RWPE1 (cell line): Measurements from ENCODE around the gene MSH5.

Experiments
- CTCF ChIA-PET: fragments of 350-600 bp; sonication (Branson Sonifier 250); formaldehyde crosslinking; extraction: SDS; loops from one replicate; lab custom pipeline; 2021; lab: Yijun Ruan, JAX
- POLR2A ChIA-PET: fragments of 400-600 bp; formaldehyde crosslinking; extraction: SDS; loops from one replicate; lab custom pipeline; 2020; ENCODE audit warnings: antibody characterized with exemption; ENCODE audit not compliant: low non-redundant PET; lab: Yijun Ruan, JAX
- DNase-seq: peaks from one replicate; pipeline ENCODE4 v3.0.0; 2012; ENCODE audit warnings: low spot score
- H3K27ac ChIP-seq: fragments of 450-650 bp; 2 replicates; pipeline ENCODE4 v1.5.1; 2017
- CTCF ChIP-seq: fragments of 450-650 bp; conservative IDR thresholded peaks from 2 replicates; pipeline ENCODE4 v1.5.1; 2017; ENCODE audit warnings: low read depth, mild to moderate bottlenecking

The MSH5 gene

GRCh38 chr6:31721351-31722020 lies 18.3 kb upstream of the MSH5 start, which contains the start of gene LY6G6C:
Gene LY6G6C, minus strand, starts transcription at chr6:31721746. Its CDS starts 67 bp downstream, at chr6:31721679.
- CTCF ChIA-PET: interaction anchor here (0.9 to 1.5 kb wide), 3 partner anchors 9 to 48 kb away, joined by 3 to 5 read pairs (median 3); no protein-coding TSS in a partner anchor
- POLR2A ChIA-PET: no interaction called here
- TF ChIP-seq CTCF: no peak
- no peak within 1 kb of the TSS for H3K27ac ChIP-seq
- no peak for DNase-seq

GRCh38 chr6:31722173-31722572 lies 17.6 kb upstream of the MSH5 start:
- CTCF ChIA-PET: interaction anchor here (0.9 to 1.5 kb wide), 3 partner anchors 10 to 48 kb away, joined by 3 to 5 read pairs (median 3); no protein-coding TSS in a partner anchor
- no peak for TF ChIP-seq CTCF

DNA sequence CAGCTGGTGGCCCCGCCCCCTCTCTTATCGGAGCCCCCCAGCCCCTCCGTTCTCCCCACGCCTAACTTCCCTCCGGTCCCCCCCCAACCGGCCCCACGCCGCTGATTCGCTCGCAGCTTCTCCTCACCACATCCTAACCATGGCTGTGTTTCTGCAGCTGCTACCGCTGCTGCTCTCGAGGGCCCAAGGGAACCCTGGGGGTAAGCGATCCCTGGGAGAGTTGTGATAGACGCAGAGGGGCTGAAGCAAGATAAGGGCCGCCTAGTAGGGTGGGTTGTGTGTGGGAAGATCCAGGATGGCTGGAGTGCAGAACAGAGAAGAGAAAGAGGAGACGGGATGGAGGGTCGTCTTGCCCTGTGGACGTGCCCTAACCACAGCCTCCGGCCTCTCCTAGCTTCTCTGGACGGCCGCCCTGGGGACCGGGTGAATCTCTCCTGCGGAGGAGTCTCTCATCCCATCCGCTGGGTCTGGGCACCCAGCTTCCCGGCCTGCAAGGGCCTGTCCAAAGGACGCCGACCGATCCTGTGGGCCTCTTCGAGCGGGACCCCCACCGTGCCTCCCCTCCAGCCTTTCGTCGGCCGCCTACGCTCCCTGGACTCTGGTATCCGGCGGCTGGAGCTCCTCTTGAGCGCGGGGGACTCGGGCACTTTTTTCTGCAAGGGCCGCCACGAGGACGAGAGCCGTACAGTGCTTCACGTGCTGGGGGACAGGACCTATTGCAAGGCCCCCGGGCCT lies 16.4 kb upstream of the MSH5 start, which contains the start of gene MPIG6B:
Gene MPIG6B, plus strand, starts transcription at position 129 of the 735 bp plus-strand sequence. Its CDS starts 11 bp downstream, at position 140.
- no peak for TF ChIP-seq CTCF
- ChIA-PET POLR2A (interaction anchor here (0.6 kb wide), 1 partner anchor 23 kb away, joined by 3 read pairs; no protein-coding TSS in a partner anchor), CTCF (interaction anchor here (0.6 to 1.0 kb wide), 2 partner anchors 20 to 57 kb away, joined by 4 read pairs; no protein-coding TSS in a partner anchor)
- DNase-seq: no peak
- H3K27ac ChIP-seq: no peak within 1 kb of the TSS

More at GRCh38 chr6:31722173-31722572, 17.6 kb upstream of the MSH5 start:
- DNase-seq: no peak
- no peak overlapping the region for H3K27ac ChIP-seq
- POLR2A ChIA-PET: no interaction called here

- DNase-seq: no peak
- ChIA-PET CTCF (interaction anchor here (0.5 to 1.1 kb wide), 3 partner anchors 46 to 220 kb away, joined by 3 to 5 read pairs (median 3); no protein-coding TSS in a partner anchor), POLR2A (no interaction called here)
- TF ChIP-seq CTCF: no peak
- no peak overlapping the region for H3K27ac ChIP-seq
Observed at GRCh38 chr6:31723980-31724691, 15.7 kb upstream of the MSH5 start.

DNA sequence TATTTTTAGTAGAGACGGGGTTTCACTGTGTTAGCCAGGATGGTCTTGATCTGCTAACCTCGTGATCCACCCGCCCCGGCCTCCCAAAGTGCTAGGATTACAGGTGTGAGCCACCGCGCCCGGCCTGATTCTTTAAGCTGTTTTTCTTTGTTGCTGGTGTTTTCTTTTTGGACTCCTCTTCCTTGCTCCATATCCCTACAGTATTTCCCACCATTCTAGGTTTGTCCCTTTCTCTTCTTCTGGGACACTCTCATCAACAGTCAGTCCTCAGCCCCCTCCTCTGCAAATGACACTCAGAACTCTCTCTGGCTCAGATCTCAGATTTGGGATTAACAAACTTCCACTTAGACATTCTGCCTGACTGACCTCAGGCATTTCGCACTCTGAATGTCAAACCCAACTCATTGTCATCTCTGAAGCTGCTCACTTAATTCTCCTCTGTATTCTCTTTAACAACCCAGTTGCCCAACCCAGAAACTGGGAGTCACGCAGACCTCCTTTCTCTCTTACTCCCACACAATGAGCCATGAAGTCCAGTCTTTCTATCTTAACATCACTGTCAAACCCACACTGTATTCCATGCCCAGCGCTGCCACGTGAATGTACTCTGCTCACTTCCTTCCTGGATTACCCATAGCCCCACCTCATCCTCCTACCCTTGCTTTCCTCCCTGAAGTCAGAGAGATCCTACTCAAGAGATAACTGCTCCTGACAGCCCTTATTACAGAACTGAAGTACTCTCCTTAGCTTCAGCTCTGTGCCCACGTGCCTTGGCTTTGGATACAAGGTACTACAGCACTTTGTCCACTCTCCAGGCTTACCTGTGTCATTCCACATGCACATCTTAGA lies 14.1 kb upstream of the MSH5 start:
- CTCF ChIA-PET: interaction anchor here (0.7 kb wide), 1 partner anchor 22 kb away, joined by 5 read pairs; no protein-coding TSS in a partner anchor
- no peak for DNase-seq
- no peak for TF ChIP-seq CTCF
- no peak overlapping the region for H3K27ac ChIP-seq
- POLR2A ChIA-PET: no interaction called here
